GM12875 (cell line): Measurements from ENCODE around the gene SCUBE3.

Source experiments
- H3K4me3 ChIP-seq: one replicate; pipeline ENCODE4 v1.5.1; 2011; ENCODE audit warnings: low read depth, low read length, control low read depth
- TF ChIP-seq, protein P1 (sequence below): IDR thresholded peaks from 2 replicates; pipeline ENCODE4 v1.5.1; 2011; ENCODE audit warnings: low read depth, mild to moderate bottlenecking, control low read depth, inconsistent platforms, low read length, moderate library complexity, borderline replicate concordance; ENCODE audit not compliant: insufficient read depth

SCUBE3 gene

DNA sequence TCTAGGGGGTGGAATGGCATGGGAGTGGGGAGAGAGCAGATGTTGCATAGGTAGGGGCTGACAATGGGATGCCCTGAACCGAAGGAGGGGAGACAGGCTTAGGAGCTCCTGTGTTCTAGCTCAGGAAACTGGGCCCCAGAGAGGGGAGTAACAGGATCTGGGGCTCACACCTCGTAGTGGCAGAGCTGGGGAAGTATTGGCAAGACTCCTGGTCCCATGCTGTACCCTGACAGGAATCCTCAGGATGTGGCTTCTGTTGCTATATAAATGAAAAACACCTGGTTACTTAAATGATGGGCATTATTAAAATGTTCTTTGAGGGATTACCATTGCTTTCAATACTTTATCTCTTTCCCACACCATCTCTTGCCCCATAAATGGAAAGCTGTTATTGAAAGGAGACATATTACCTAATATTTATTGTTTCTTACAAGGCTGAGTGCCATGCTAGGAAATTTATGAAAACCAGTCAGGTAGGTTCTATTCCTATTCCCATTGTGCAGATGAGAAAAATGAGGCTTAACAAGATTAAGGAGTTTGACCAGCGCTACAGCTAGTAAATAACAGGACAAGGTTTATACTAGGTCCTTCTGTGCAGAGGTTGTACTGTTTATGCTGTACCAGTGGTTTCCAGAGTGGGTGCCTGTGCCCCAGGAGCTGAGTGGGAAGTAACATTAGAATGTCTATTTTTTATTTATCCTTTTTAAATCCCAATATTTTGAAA, 37.3 kb upstream of the SCUBE3 start:
- no peak overlapping the region for H3K4me3 ChIP-seq
- TF ChIP-seq, protein P1, sequence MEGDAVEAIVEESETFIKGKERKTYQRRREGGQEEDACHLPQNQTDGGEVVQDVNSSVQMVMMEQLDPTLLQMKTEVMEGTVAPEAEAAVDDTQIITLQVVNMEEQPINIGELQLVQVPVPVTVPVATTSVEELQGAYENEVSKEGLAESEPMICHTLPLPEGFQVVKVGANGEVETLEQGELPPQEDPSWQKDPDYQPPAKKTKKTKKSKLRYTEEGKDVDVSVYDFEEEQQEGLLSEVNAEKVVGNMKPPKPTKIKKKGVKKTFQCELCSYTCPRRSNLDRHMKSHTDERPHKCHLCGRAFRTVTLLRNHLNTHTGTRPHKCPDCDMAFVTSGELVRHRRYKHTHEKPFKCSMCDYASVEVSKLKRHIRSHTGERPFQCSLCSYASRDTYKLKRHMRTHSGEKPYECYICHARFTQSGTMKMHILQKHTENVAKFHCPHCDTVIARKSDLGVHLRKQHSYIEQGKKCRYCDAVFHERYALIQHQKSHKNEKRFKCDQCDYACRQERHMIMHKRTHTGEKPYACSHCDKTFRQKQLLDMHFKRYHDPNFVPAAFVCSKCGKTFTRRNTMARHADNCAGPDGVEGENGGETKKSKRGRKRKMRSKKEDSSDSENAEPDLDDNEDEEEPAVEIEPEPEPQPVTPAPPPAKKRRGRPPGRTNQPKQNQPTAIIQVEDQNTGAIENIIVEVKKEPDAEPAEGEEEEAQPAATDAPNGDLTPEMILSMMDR = no peak

- H3K4me3 ChIP-seq = no peak overlapping the region
- TF ChIP-seq, protein P1 = no peak
These were observed 36.6 kb upstream of the SCUBE3 start for GRCh38 chr6:35177157-35177556.

DNA sequence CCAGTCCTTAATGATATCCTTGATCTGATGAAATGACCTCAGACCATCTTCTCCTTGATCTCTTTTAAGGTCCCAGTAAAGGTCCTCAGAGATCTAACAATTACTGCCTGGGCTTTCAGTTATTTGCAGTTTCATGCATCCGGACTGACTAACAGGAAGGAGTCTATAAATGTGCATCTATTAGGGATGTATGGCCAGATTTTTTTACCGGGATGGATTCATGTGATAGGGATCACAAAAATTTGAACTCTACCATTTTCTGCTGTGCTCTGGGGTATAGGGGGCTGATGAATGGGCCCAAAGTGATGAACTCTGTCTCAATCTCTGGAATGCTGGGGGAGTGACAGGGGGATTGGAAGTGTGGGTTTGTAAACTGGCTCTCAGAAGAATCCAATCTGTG, 36.2 kb upstream of the SCUBE3 start:
- H3K4me3 ChIP-seq = no peak overlapping the region
- TF ChIP-seq, protein P1 = no peak

DNA sequence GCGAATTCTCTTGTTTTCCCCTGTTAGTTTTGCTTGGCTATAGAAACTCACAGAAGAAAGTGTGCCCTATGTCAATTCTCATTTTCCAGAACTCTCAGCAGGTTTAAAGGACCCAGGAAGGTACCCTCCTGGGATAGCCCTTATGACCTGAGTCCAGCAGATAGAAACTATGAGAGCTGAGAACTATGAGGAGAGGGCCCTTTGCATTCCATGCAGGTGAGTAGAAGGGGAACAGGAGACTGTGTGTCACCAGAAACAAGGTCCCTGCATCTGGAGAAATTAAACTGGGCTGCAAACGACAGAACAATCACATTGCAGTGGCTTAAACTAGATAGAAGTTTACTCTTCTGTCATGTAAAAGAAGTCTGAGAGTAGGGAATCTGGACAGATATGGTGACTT, 35.7 kb upstream of the SCUBE3 start:
- TF ChIP-seq, protein P1 = no peak
- H3K4me3 ChIP-seq = no peak overlapping the region

GRCh38 chr6:35178932-35179832, 34.6 kb upstream of the SCUBE3 start:
- H3K4me3 ChIP-seq = no peak overlapping the region
- TF ChIP-seq, protein P1 = peak; percentile 24; the same call in 1 of the 2 replicates

DNA sequence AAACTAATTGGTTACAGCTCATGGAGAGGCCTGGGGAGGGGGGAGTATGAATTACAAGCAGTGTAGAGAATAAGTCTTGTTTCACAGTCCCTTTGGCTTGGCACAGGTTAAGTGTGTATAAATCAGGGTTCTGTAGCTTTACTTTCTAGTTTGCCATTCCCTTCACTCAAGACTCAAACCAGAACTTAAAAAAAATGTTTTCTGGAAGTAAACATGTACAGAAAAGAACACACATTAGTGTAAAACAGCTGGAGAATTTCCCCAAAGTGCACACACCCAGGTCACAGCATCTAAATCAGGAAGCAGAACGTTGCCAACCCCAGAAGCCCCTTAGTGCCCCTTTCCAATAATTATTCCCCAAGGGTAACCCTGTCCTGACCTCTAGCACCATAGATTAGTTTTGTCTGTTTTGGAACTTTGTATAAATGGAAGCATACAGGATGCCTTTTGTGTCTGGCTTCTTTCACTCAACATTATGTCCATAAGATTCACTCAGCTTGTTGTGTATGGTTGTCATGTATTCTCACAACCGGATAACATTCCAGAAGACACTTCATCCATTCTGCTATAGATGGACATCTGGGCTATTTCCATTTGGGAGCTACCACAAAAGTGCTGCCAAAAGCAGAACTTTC, 33.7 kb upstream of the SCUBE3 start:
- H3K4me3 ChIP-seq = no peak overlapping the region
- TF ChIP-seq, protein P1 = no peak
